HEK293 (cell line): ENCODE measurements around the gene ITGAL.

Experiments
- BCL11B ChIP-seq: fragments of 450-650 bp; formaldehyde crosslinking; IDR thresholded peaks from 2 replicates; pipeline ENCODE4 v1.5.1; 2016; ENCODE audit warnings: low read depth, missing biosample characterization, missing genetic modification characterization
- HOXA7 ChIP-seq: sonication (generic); formaldehyde crosslinking; IDR thresholded peaks from 2 replicates; pipeline ENCODE4 v1.8.1; 2022; ENCODE audit warnings: missing genetic modification reagents, borderline replicate concordance
- HOXC10 ChIP-seq: sonication (generic); formaldehyde crosslinking; IDR thresholded peaks from 2 replicates; pipeline ENCODE4 v1.8.1; 2023; ENCODE audit warnings: mild to moderate bottlenecking, missing genetic modification reagents
- KLF7 ChIP-seq: fragments of 450-650 bp; formaldehyde crosslinking; IDR thresholded peaks from 2 replicates; pipeline ENCODE4 v1.5.1; 2016; ENCODE audit warnings: missing biosample characterization, missing genetic modification characterization, borderline replicate concordance
- PBX3 ChIP-seq: sonication (generic); formaldehyde crosslinking; IDR thresholded peaks from 2 replicates; pipeline ENCODE4 v1.8.1; 2022; ENCODE audit warnings: mild to moderate bottlenecking, moderate library complexity, missing genetic modification reagents
- REPIN1 ChIP-seq: fragments of 450-650 bp; formaldehyde crosslinking; IDR thresholded peaks from 2 replicates; pipeline ENCODE4 v1.5.1; 2017; ENCODE audit warnings: missing biosample characterization, missing genetic modification characterization, low read depth
- TCF7L2 ChIP-seq: IDR thresholded peaks from 2 replicates; pipeline ENCODE4 v1.6.1; 2011; ENCODE audit warnings: low read depth, mild to moderate bottlenecking, inconsistent platforms, low read length, moderate library complexity, borderline replicate concordance
- YY1 ChIP-seq: fragments of 450-650 bp; formaldehyde crosslinking; IDR thresholded peaks from 2 replicates; pipeline ENCODE4 v1.5.1; 2018; ENCODE audit warnings: missing biosample characterization, missing genetic modification characterization
- ZEB2 ChIP-seq: fragments of 450-650 bp; formaldehyde crosslinking; IDR thresholded peaks from 2 replicates; pipeline ENCODE4 v1.5.1; 2016; ENCODE audit warnings: missing biosample characterization, missing genetic modification characterization
- ZNF114 ChIP-seq: fragments of 450-650 bp; formaldehyde crosslinking; IDR thresholded peaks from 2 replicates; pipeline ENCODE4 v1.5.0; 2017; ENCODE audit warnings: missing biosample characterization, missing genetic modification characterization
- ZNF140 ChIP-seq: fragments of 450-650 bp; formaldehyde crosslinking; IDR thresholded peaks from 2 replicates; pipeline ENCODE4 v1.5.1; 2016; ENCODE audit warnings: missing biosample characterization, missing genetic modification characterization
- ZNF146 ChIP-seq: fragments of 450-650 bp; formaldehyde crosslinking; IDR thresholded peaks from 2 replicates; pipeline ENCODE4 v1.5.1; 2016; ENCODE audit warnings: missing biosample characterization, missing genetic modification characterization
- ZNF184 ChIP-seq: fragments of 450-650 bp; IDR thresholded peaks from 2 replicates; pipeline ENCODE4 v1.5.1; 2018; ENCODE audit warnings: missing biosample characterization, mild to moderate bottlenecking, missing genetic modification characterization
- ZNF2 ChIP-seq: fragments of 450-650 bp; formaldehyde crosslinking; IDR thresholded peaks from 2 replicates; pipeline ENCODE4 v1.5.1; 2016; ENCODE audit warnings: missing biosample characterization, missing genetic modification characterization
- ZNF223 ChIP-seq: fragments of 450-650 bp; formaldehyde crosslinking; IDR thresholded peaks from 2 replicates; pipeline ENCODE4 v1.5.1; 2016; ENCODE audit warnings: missing biosample characterization, missing genetic modification characterization
- ZNF274 ChIP-seq, 2 experiments: fragments of 200-500 bp in 1 of 2; fragments of 450-650 bp in 1 of 2; sonication (Bioruptor generic) in 1 of 2; formaldehyde crosslinking in 1 of 2; IDR thresholded peaks; 2 replicates each; pipeline versions ENCODE4 v1.5.1 to v1.6.1; 2014 to 2016; ENCODE audit warnings: borderline replicate concordance in 1 of 2, inconsistent platforms in 1 of 2, low read length in 1 of 2, missing biosample characterization in 1 of 2, missing genetic modification characterization in 1 of 2
- ZNF302 ChIP-seq: fragments of 450-650 bp; formaldehyde crosslinking; IDR thresholded peaks from 2 replicates; pipeline ENCODE4 v1.5.1; 2016; ENCODE audit warnings: missing biosample characterization, missing genetic modification characterization, low read depth
- ZNF391 ChIP-seq: fragments of 450-650 bp; formaldehyde crosslinking; IDR thresholded peaks from 2 replicates; pipeline ENCODE4 v1.5.1; 2016; ENCODE audit warnings: low read depth, missing biosample characterization, missing genetic modification characterization, borderline replicate concordance
- ZNF404 ChIP-seq: fragments of 450-650 bp; formaldehyde crosslinking; IDR thresholded peaks from 2 replicates; pipeline ENCODE4 v1.5.1; 2017; ENCODE audit warnings: missing biosample characterization, missing genetic modification characterization
- ZNF416 ChIP-seq: fragments of 450-650 bp; formaldehyde crosslinking; IDR thresholded peaks from 2 replicates; pipeline ENCODE4 v1.5.1; 2016; ENCODE audit warnings: missing biosample characterization, missing genetic modification characterization
- ZNF433 ChIP-seq: fragments of 450-650 bp; formaldehyde crosslinking; IDR thresholded peaks from 2 replicates; pipeline ENCODE4 v1.5.1; 2016; ENCODE audit warnings: missing biosample characterization, missing genetic modification characterization, low read depth
- ZNF48 ChIP-seq: fragments of 450-650 bp; formaldehyde crosslinking; IDR thresholded peaks from 2 replicates; pipeline ENCODE4 v1.5.1; 2016; ENCODE audit warnings: missing biosample characterization, missing genetic modification characterization
- ZNF488 ChIP-seq: fragments of 450-650 bp; formaldehyde crosslinking; IDR thresholded peaks from 2 replicates; pipeline ENCODE4 v1.5.1; 2016; ENCODE audit warnings: missing biosample characterization, missing genetic modification characterization
- ZNF521 ChIP-seq: fragments of 450-650 bp; formaldehyde crosslinking; IDR thresholded peaks from 2 replicates; pipeline ENCODE4 v1.5.1; 2017; ENCODE audit warnings: missing biosample characterization, mild to moderate bottlenecking, missing genetic modification characterization
- ZNF548 ChIP-seq: fragments of 450-650 bp; formaldehyde crosslinking; IDR thresholded peaks from 2 replicates; pipeline ENCODE4 v1.5.1; 2016; ENCODE audit warnings: missing biosample characterization, missing genetic modification characterization
- ZNF549 ChIP-seq: fragments of 450-650 bp; IDR thresholded peaks from 2 replicates; pipeline ENCODE4 v1.5.1; 2018; ENCODE audit warnings: missing biosample characterization, missing genetic modification characterization, mild to moderate bottlenecking, inconsistent platforms, moderate library complexity
- ZNF571 ChIP-seq: fragments of 450-650 bp; formaldehyde crosslinking; IDR thresholded peaks from 2 replicates; pipeline ENCODE4 v1.5.0; 2017; ENCODE audit warnings: missing biosample characterization, missing genetic modification characterization
- ZNF600 ChIP-seq: fragments of 450-650 bp; formaldehyde crosslinking; IDR thresholded peaks from 2 replicates; pipeline ENCODE4 v1.5.1; 2016; ENCODE audit warnings: missing biosample characterization, missing genetic modification characterization
- ZNF610 ChIP-seq: fragments of 450-650 bp; formaldehyde crosslinking; IDR thresholded peaks from 2 replicates; pipeline ENCODE4 v1.5.1; 2016; ENCODE audit warnings: missing biosample characterization, missing genetic modification characterization, borderline replicate concordance
- ZNF626 ChIP-seq: fragments of 450-650 bp; sonication (Bioruptor Pico); formaldehyde crosslinking; IDR thresholded peaks from 2 replicates; pipeline ENCODE4 v1.5.1; 2018; ENCODE audit warnings: missing biosample characterization, missing genetic modification characterization, inconsistent platforms
- ZNF677 ChIP-seq: fragments of 450-650 bp; IDR thresholded peaks from 2 replicates; pipeline ENCODE4 v1.5.0; 2018; ENCODE audit warnings: missing biosample characterization, mild to moderate bottlenecking, missing genetic modification characterization, moderate library complexity
- ZNF704 ChIP-seq: fragments of 450-650 bp; formaldehyde crosslinking; IDR thresholded peaks from 2 replicates; pipeline ENCODE4 v1.5.1; 2016; ENCODE audit warnings: missing biosample characterization, missing genetic modification characterization
- ZNF792 ChIP-seq: fragments of 450-650 bp; formaldehyde crosslinking; IDR thresholded peaks from 2 replicates; pipeline ENCODE4 v1.5.1; 2016; ENCODE audit warnings: missing biosample characterization, missing genetic modification characterization
- ZSCAN5A ChIP-seq: fragments of 450-650 bp; formaldehyde crosslinking; IDR thresholded peaks from 2 replicates; pipeline ENCODE4 v1.5.1; 2016; ENCODE audit warnings: missing biosample characterization, missing genetic modification characterization
- ZXDB ChIP-seq: fragments of 450-650 bp; formaldehyde crosslinking; IDR thresholded peaks from 2 replicates; pipeline ENCODE4 v1.5.1; 2016; ENCODE audit warnings: missing biosample characterization, missing genetic modification characterization

The ITGAL gene

GRCh38 chr16:30534368-30535105 is 62.0 kb downstream of the ITGAL start, which contains the start of gene ZNF747 (continued):
- TF ChIP-seq PBX3 (CRISPR knock-in tag) (peak; percentile 42; the same call in 1 of the 2 replicates), ZNF521 (tag by site-specific recombination) (no peak), ZNF549 (no peak), ZNF488 (tag by site-specific recombination) (no peak), ZXDB (tag by site-specific recombination) (peak; percentile 99), REPIN1 (tag by site-specific recombination) (no peak), ZNF146 (tag by site-specific recombination) (0 out of 2 replicates have a peak, but pooled peaks have one; percentile 9), ZNF704 (tag by site-specific recombination) (no peak), ZNF416 (tag by site-specific recombination) (no peak), ZNF2 (no peak; the same call in 1 of the 2 replicates), HOXC10 (CRISPR knock-in tag) (no peak; the same call in 1 of the 2 replicates), ZNF600 (tag by site-specific recombination) (no peak; the same call in 1 of the 2 replicates), HOXA7 (CRISPR knock-in tag) (no peak), ZNF677 (no peak), ZNF274 (IDR thresholded peaks at IDR 0.05; ENCODE audit: low read length) (no peak), ZNF274 (tag by site-specific recombination; IDR thresholded peaks at IDR 0.05; ENCODE audit: borderline replicate concordance) (no peak), ZNF223 (tag by site-specific recombination) (no peak), TCF7L2 (peak; percentile 38; the same call in 1 of the 2 replicates), ZNF433 (tag by site-specific recombination) (no peak), ZNF571 (tag by site-specific recombination) (no peak), ZNF548 (tag by site-specific recombination) (no peak), ZNF140 (tag by site-specific recombination) (no peak), ZEB2 (peak; percentile 95), ZNF626 (tag by site-specific recombination) (no peak), ZNF792 (tag by site-specific recombination) (no peak; the same call in 1 of the 2 replicates), ZNF48 (no peak), ZSCAN5A (no peak; the same call in 1 of the 2 replicates), ZNF114 (tag by site-specific recombination) (no peak), ZNF391 (tag by site-specific recombination) (peak; percentile 44), ZNF610 (tag by site-specific recombination) (peak; percentile 82; the same call in 1 of the 2 replicates), ZNF184 (tag by site-specific recombination) (0 out of 2 replicates have a peak, but pooled peaks have one; percentile 29), ZNF404 (no peak), BCL11B (peak; percentile 84; the same call in 1 of the 2 replicates), ZNF302 (tag by site-specific recombination) (no peak), KLF7 (peak; percentile 81; the same call in 1 of the 2 replicates), YY1 (tag by site-specific recombination) (peak; percentile 99)
